H1 (cell line): Measurements from ENCODE around the gene SPSB2. TPM values are rescaled to one million over a fixed set of nuclear protein-coding genes. Genes with fewer than 3 reads are reported as not detected.

Source experiments
- CTCF ChIA-PET: fragments of 300-600 bp; sonication (Branson Sonifier 250); formaldehyde crosslinking; loops from one replicate; lab custom pipeline; 2021; ENCODE audit not compliant: partially characterized antibody; lab: Charles Lee
- POLR2A ChIA-PET: fragments of 300-600 bp; sonication (Branson Sonifier 250); formaldehyde crosslinking; loops from one replicate; lab custom pipeline; 2021; ENCODE audit warnings: inconsistent platforms; ENCODE audit not compliant: partially characterized antibody; lab: Charles Lee
- DNase-seq, 2 experiments: peaks; one replicate each; pipeline versions ENCODE4 v3.0.0 to v3.0.0-alpha.2; 2010 to 2022; ENCODE audit warnings: low spot score in 2 of 2, low read depth in 1 of 2, mixed read lengths in 1 of 2
- FAIRE-seq: peaks from 2 replicates; lab custom pipeline; 2011; peaks lifted over from hg19 to GRCh38; lab: Jason Lieb, UNC
- H2AFZ ChIP-seq: 2 replicates; pipeline ENCODE4 v1.8.1; 2012; ENCODE audit warnings: low read length, inconsistent platforms
- H2AK5ac ChIP-seq: 2 replicates; pipeline ENCODE4 v1.6.1; 2013; ENCODE audit warnings: low read depth, low read length
- H2BK120ac ChIP-seq: replicated peaks from 2 replicates; pipeline ENCODE3; 2013; ENCODE audit warnings: low read depth, low read length, inconsistent platforms
- H2BK12ac ChIP-seq: 2 replicates; pipeline ENCODE4 v1.6.1; 2013; ENCODE audit warnings: low read depth, low read length
- H2BK15ac ChIP-seq: 2 replicates; pipeline ENCODE4 v1.6.1; 2013; ENCODE audit warnings: low read length
- H2BK20ac ChIP-seq: 2 replicates; pipeline ENCODE4 v1.6.1; 2013; ENCODE audit warnings: low read length
- H2BK5ac ChIP-seq: 2 replicates; pipeline ENCODE4 v1.6.1; 2013; ENCODE audit warnings: low read depth, low read length
- H3K14ac ChIP-seq: 2 replicates; pipeline ENCODE4 v1.6.1; 2013; ENCODE audit warnings: inconsistent platforms; ENCODE audit not compliant: insufficient read length
- H3K18ac ChIP-seq: 2 replicates; pipeline ENCODE4 v1.6.1; 2013; ENCODE audit warnings: low read length; ENCODE audit errors: extremely low read depth
- H3K23ac ChIP-seq: 2 replicates; pipeline ENCODE4 v1.6.1; 2013; ENCODE audit warnings: inconsistent platforms; ENCODE audit not compliant: insufficient read length
- H3K23me2 ChIP-seq: 2 replicates; pipeline ENCODE4 v1.6.1; 2013; ENCODE audit warnings: low read depth, low read length
- H3K27ac ChIP-seq: 2 replicates; pipeline ENCODE4 v1.6.1; 2011; ENCODE audit warnings: low read depth, low read length, inconsistent platforms
- H3K27me3 ChIP-seq, 4 experiments: replicated peaks in 1 of 4; 1 replicate in 1 of 4; 2 replicates in 3 of 4; pipeline versions ENCODE4 v1.6.1 to v1.8.1; 2011 to 2013; ENCODE audit warnings: low read length in 3 of 4, mild to moderate bottlenecking in 3 of 4, inconsistent platforms in 2 of 4, mixed read lengths in 2 of 4, moderate library complexity in 1 of 4; ENCODE audit not compliant: control insufficient read depth in 3 of 4, insufficient read depth in 3 of 4; ENCODE audit errors: extremely low read depth in 1 of 4
- H3K36me3 ChIP-seq, 4 experiments: 2 replicates each; pipeline versions ENCODE4 v1.6.1 to v1.8.1; 2011 to 2013; ENCODE audit warnings: mild to moderate bottlenecking in 4 of 4, low read length in 3 of 4, moderate library complexity in 2 of 4, control low read depth in 1 of 4, inconsistent platforms in 1 of 4; ENCODE audit not compliant: insufficient read depth in 4 of 4, control insufficient read depth in 2 of 4
- H3K4ac ChIP-seq: replicated peaks from 2 replicates; pipeline ENCODE3; 2013; ENCODE audit warnings: low read length, low read depth, mixed read lengths, inconsistent platforms; ENCODE audit not compliant: insufficient read length
- H3K4me1 ChIP-seq, 4 experiments: replicated peaks in 1 of 4; 1 replicate in 1 of 4; 2 replicates in 3 of 4; pipeline versions ENCODE4 v1.6.1 to v1.8.1; 2011 to 2013; ENCODE audit warnings: low read length in 3 of 4, inconsistent platforms in 2 of 4, mixed read lengths in 1 of 4; ENCODE audit not compliant: insufficient read depth in 4 of 4, control insufficient read depth in 3 of 4
- H3K4me2 ChIP-seq, 2 experiments: 2 replicates each; pipeline versions ENCODE4 v1.6.1 to v1.8.1; 2011 to 2013; ENCODE audit warnings: low read depth in 2 of 2, low read length in 2 of 2, control low read depth in 1 of 2, inconsistent platforms in 1 of 2, mild to moderate bottlenecking in 1 of 2; ENCODE audit not compliant: insufficient read depth in 1 of 2
- H3K4me3 ChIP-seq, 4 experiments: fragments of 200-600, 300-600 bp in 1 of 4; sonication (generic), shearing (Covaris generic), sonication (Bioruptor Twin) in 1 of 4; 2 replicates each; pipeline versions ENCODE4 v1.5.1 to v1.8.1; 2011 to 2016; ENCODE audit warnings: low read length in 4 of 4, low read depth in 3 of 4, control low read depth in 2 of 4, inconsistent platforms in 2 of 4, mild to moderate bottlenecking in 2 of 4, mixed read lengths in 1 of 4, moderate library complexity in 1 of 4; ENCODE audit not compliant: insufficient read depth in 2 of 4; ENCODE audit errors: extremely low read depth in 1 of 4
- H3K56ac ChIP-seq: replicated peaks from 2 replicates; pipeline ENCODE3; 2013; ENCODE audit warnings: low read depth, mild to moderate bottlenecking, mixed read lengths, low read length, inconsistent platforms; ENCODE audit not compliant: insufficient read length
- H3K79me1 ChIP-seq: 2 replicates; pipeline ENCODE4 v1.6.1; 2013; ENCODE audit warnings: low read depth, low read length, control low read depth
- H3K79me2 ChIP-seq, 2 experiments: 2 replicates each; pipeline versions ENCODE4 v1.6.1 to v1.8.1; 2012 to 2013; ENCODE audit warnings: low read length in 2 of 2, mild to moderate bottlenecking in 2 of 2, inconsistent platforms in 1 of 2; ENCODE audit not compliant: insufficient read depth in 2 of 2, control insufficient read depth in 1 of 2
- H3K9ac ChIP-seq, 4 experiments: replicated peaks in 1 of 4; 1 replicate in 1 of 4; 2 replicates in 3 of 4; pipeline versions ENCODE4 v1.6.1 to v1.8.1; 2011 to 2013; ENCODE audit warnings: low read depth in 3 of 4, low read length in 3 of 4, control low read depth in 2 of 4, mild to moderate bottlenecking in 2 of 4, moderate library complexity in 2 of 4, inconsistent platforms in 1 of 4; ENCODE audit errors: extremely low read depth in 1 of 4
- H3K9me3 ChIP-seq, 2 experiments: 2 replicates each; pipeline versions ENCODE4 v1.6.1 to v1.8.1; 2012 to 2013; ENCODE audit warnings: mild to moderate bottlenecking in 2 of 2, moderate library complexity in 2 of 2, control low read depth in 1 of 2, inconsistent platforms in 1 of 2, low read depth in 1 of 2, low read length in 1 of 2, mixed read lengths in 1 of 2; ENCODE audit not compliant: insufficient read depth in 2 of 2
- H4K20me1 ChIP-seq, 2 experiments: replicated peaks in 1 of 2; 2 replicates each; pipeline versions ENCODE3 to v1.8.1; 2011 to 2013; ENCODE audit warnings: inconsistent platforms in 2 of 2, low read length in 2 of 2, mild to moderate bottlenecking in 1 of 2; ENCODE audit not compliant: insufficient read depth in 2 of 2, control insufficient read depth in 1 of 2
- H4K5ac ChIP-seq: 2 replicates; pipeline ENCODE4 v1.6.1; 2013; ENCODE audit warnings: low read length, low read depth, mixed read lengths, inconsistent platforms; ENCODE audit not compliant: insufficient read length
- H4K8ac ChIP-seq: 2 replicates; pipeline ENCODE4 v1.8.0; 2013; ENCODE audit warnings: mild to moderate bottlenecking, moderate library complexity, low read length, inconsistent platforms; ENCODE audit not compliant: insufficient read depth; ENCODE audit errors: extremely low read depth
- H4K91ac ChIP-seq: replicated peaks from 2 replicates; pipeline ENCODE3; 2013; ENCODE audit warnings: low read length, mixed read lengths, inconsistent platforms; ENCODE audit not compliant: insufficient read length
- NRF1 ChIP-seq: IDR thresholded peaks from 2 replicates; pipeline ENCODE4 v1.6.1; 2011; ENCODE audit warnings: mild to moderate bottlenecking, low read depth, low read length, improper control_type of control experiment
- USF2 ChIP-seq: IDR thresholded peaks from 2 replicates; pipeline ENCODE4 v1.6.1; 2011; ENCODE audit warnings: low read length, improper control_type of control experiment
- WGBS, 2 experiments: shearing (Covaris generic) in 1 of 2; methylation state at CpG; one replicate each; pipeline versions ENCODE4 v1.1.6 to v1.1.7; 2013 to 2015; ENCODE audit warnings: low lambda C conversion rate in 2 of 2, mixed read lengths in 2 of 2, inconsistent platforms in 1 of 2, low coverage in 1 of 2, missing lambda C conversion rate in 1 of 2; ENCODE audit not compliant: insufficient replicate concordance in 2 of 2, insufficient coverage in 1 of 2, insufficient read length in 1 of 2; ENCODE audit errors: extremely low coverage in 1 of 2, missing lambda C conversion rate in 1 of 2; 5-methylcytosine and 5-hydroxymethylcytosine counted together
- polyA plus RNA-seq, 7 experiments: library from polyadenylated mRNA; depleted of rRNA in 3 of 7; stranded (reverse) in 5 of 7; unstranded in 2 of 7; fragments of >200 nt in 5 of 7; fragments of 200-250 nt in 2 of 7; gene quantifications; 1 replicate in 5 of 7; 2 replicates in 1 of 7; 4 replicates in 1 of 7; pipeline versions ENCODE4 v1.2.1 to v1.2.3, GENCODE V29; 2011 to 2013; ENCODE audit warnings: missing spikeins in 2 of 7, mixed read lengths in 2 of 7
- total RNA-seq: library from RNA; stranded (reverse); fragmentation: NEBNext Ultra II Directional; extraction: Animal tissue kit (Norgen Biotek cat#: 25700); gene quantifications from 2 replicates; pipeline ENCODE4 v1.2.1, GENCODE V29; 2021

SPSB2 gene
- total and polyA plus RNA-seq, 2 of the 8 experiments (the other 6 are each of a cell fraction or from before 2014, with no cell fraction given): 13.0 to 23.2 TPM

- Histone ChIP-seq H3K4ac (peak overlapping the region; percentile 57), H3K4me1 (peaks cover 7 to 45% (median 24%) of the 10 kb centered on the region in 4 experiments), H2AK5ac (no peak overlapping the region), H3K9me3 (no peaks in the 10 kb centered on the region), H3K36me3 (peaks cover 12 to 56% (median 30%) of the 10 kb centered on the region in 4 experiments), H4K20me1 (peaks cover 22 to 27% of the 10 kb centered on the region in 2 experiments), H3K23ac (no peak overlapping the region), H3K27me3 (no peaks in the 10 kb centered on the region), H2BK12ac (peak overlapping the region; percentile 78; the same call in 1 of the 2 replicates), H4K8ac (no peak overlapping the region; the same call in 1 of the 2 replicates), H3K79me2 (peaks cover 0 to 22% of the 10 kb centered on the region in 2 experiments; a peak in 2 of 4 replicates), H3K14ac (no peak overlapping the region), H3K4me2 (peak overlapping the region; percentile 89 to 94), H2BK5ac (peak overlapping the region; percentile 47; the same call in 1 of the 2 replicates), H3K4me3 (peak overlapping the region; percentile 40 to 98 (median 67)), H3K18ac (peak overlapping the region; percentile 94), H3K56ac (peak overlapping the region; percentile 65), H3K9ac (peak overlapping the region in 3 of 4 experiments; percentile 35 to 66 (median 53); a peak in 5 of 7 replicates), H4K91ac (peak overlapping the region; percentile 48), H4K5ac (peak overlapping the region; percentile 34), H2BK120ac (no peak overlapping the region), H3K79me1 (0 out of 2 replicates have a peak, but pooled peaks cover 4% of the 10 kb centered on the region), H2BK15ac (peak overlapping the region; percentile 88; the same call in 1 of the 2 replicates), H2AFZ (no peak overlapping the region), H2BK20ac (no peak overlapping the region), H3K27ac (no peak overlapping the region; the same call in 1 of the 2 replicates), H3K23me2 (peaks cover 14% of the 10 kb centered on the region)
- FAIRE-seq (no peak), DNase-seq (peak in 1 of 2 experiments; percentile 86)
- 10% methylated on average over 24 of the region's 33 CpGs; no CpG with 5 or more reads in 1 of the 2 experiments for WGBS, 2 experiments
- ChIA-PET POLR2A (interaction anchor here (0.7 to 18.9 kb wide), 33 partner anchors 8 to 333 kb away, joined by 3 to 588 read pairs (median 6); partner anchors contain the start of genes ATN1, C12orf57, CDCA3 and COPS7A), CTCF (interaction anchor here (0.7 to 10.4 kb wide), 11 partner anchors 11 to 244 kb away, joined by 3 to 216 read pairs (median 4); partner anchors contain the start of genes C12orf57, RNU7-1 and USP5)
- 0 out of 2 replicates have a peak, but pooled peaks have one; percentile 2 for TF ChIP-seq USF2
- TF ChIP-seq NRF1: no peak
These were observed 6.1 kb downstream of the SPSB2 start for GRCh38 chr12:6866920-6867412.
